ENCODE measurements around the gene ARMC10.
A peak's percentile ranks its signal among the peaks of the same experiment; 100 is the strongest.
"Not testable (repeated sequence)": the region's sequence is repeated elsewhere in the genome, so short reads cannot be mapped to it uniquely, and the experiment has no call there.

ARMC10 gene

DNA sequence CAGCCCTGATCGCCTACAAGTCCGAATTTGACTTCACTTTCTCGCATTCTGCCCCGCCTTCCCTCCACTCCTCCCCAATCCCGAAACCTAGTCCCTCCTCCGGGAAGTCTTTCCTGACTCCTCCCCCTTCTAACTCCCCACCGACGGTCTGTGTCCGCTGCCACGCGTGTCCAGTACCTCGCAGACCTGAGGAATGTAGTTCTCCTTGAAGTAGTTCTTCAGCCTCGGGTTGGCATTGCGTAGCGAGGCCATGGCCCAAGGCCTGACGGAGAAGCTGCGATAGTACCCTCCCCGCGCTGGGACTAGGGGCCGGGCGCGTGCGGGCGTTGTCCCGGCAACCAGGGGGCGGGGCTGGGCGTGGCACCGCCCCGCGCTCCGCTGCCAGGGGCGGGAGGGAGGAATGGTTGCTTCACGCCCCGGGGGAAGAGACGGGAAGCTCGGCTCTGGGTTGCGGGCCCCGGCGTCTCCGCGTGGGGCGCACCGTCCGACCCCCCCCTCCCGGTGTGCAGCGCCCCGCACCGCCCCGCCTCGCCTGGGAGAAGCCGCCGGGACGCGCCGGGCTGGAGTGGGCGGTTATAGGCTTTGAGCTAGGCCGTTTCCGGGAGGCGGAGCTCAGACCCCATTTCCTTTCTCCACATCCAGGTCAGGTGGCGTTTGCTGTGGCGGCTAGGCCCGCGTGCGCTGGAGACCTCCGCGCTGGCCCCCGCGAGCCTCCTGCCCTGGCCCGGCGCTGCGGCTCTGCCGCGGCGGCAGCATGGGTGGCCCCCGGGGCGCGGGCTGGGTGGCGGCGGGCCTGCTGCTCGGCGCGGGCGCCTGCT, at the start of gene ARMC10, which contains the start of gene FBXL13:
Gene ARMC10 (plus strand): TSS at position 622 of the 818 bp plus-strand sequence. CDS start 133 bp downstream, at position 755.
Gene FBXL13 (minus strand): TSS at position 278 of the 818 bp plus-strand sequence.
- peak; percentile 90 for DNase-seq

- no peak for DNase-seq
Measured at GRCh38 chr7:103025341-103025740, 49.6 kb upstream of the ARMC10 start.

- no peak for DNase-seq
Measured at GRCh38 chr7:103031024-103031423, 43.9 kb upstream of the ARMC10 start.

DNA sequence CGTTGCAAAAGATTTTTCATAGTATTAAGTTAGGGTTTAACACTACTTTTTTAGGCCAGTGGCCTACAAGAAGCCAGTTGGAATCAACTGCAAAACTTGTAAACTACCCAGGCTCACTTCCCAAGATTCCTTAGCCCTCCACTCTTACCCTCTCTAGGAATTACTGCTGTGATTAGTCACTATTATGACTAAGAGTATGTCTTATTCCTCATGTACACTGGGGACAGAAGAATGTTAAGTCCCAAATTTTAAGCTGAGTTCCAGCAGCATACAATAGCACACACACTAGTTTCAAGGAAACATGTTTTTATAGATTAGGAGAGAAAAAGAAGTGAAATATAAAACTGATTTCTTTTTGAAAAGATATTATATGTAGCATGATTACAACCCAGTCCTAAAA, 43.2 kb upstream of the ARMC10 start:
- no peak for DNase-seq

GRCh38 chr7:103034318-103034717, 40.6 kb upstream of the ARMC10 start:
- not testable (repeated sequence) for DNase-seq

DNA sequence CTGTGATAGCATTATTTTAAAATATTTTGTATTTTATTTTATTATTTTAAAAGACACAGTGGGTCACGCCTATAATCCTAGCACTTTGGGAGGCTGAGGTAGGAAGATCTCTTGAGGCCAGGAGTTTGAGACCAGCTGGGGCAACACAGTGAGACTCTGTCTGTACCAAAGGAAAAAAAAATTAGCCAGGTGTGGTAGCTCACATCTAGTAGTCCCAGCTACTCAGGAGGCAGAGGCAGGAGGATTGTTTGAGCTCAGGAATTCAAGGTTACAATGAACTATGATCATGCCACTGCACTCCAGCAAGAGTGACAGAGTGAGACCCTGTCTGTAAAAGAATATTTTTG, 37.5 kb upstream of the ARMC10 start:
- DNase-seq = no peak

GRCh38 chr7:103037823-103038739, 36.9 kb upstream of the ARMC10 start:
- not testable (repeated sequence) for DNase-seq

GRCh38 chr7:103041815-103042214, 33.1 kb upstream of the ARMC10 start:
- not testable (repeated sequence) for DNase-seq

- no peak for DNase-seq
Measured at GRCh38 chr7:103048833-103049232, 26.1 kb upstream of the ARMC10 start.

DNA sequence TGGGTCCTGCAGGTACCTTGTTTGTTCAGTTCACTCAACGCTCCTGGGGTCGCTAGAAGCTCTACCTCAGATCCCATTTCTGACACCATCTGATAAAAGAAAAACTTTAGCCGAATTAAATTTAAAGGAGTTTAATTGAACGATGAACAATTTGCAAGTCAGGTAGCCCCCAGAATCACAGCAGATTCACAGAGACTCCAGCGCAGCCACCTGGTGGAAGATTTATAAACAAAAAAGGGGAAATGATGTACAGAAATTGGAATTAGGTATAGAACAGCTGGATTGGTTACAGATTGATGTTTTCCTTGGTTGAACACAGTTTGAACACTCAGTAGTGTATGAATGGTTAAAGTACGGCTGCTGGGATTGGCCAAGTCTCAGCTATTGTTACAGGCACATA, 23.4 kb upstream of the ARMC10 start:
- DNase-seq = no peak

DNA sequence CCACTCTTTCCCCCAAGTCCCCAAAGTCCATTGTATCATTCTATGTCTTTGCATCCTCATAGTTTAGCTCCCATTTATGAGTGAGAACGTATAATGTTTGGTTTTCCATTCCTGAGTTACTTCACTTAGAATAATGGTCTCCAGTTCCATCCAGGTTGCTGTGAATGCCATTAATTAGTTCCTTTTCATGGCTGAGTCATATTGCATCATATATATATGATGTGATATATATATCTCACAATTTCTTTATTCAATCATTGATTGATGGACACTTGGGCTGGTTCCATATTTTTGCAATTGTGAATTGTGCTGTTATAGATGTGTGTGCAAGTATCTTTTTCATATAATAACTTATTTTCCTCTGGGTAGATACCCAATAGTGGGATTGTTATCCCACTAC, 18.9 kb upstream of the ARMC10 start:
- not testable (repeated sequence) for DNase-seq

- DNase-seq = no peak
Measured at GRCh38 chr7:103058122-103058521, 16.8 kb upstream of the ARMC10 start.

DNA sequence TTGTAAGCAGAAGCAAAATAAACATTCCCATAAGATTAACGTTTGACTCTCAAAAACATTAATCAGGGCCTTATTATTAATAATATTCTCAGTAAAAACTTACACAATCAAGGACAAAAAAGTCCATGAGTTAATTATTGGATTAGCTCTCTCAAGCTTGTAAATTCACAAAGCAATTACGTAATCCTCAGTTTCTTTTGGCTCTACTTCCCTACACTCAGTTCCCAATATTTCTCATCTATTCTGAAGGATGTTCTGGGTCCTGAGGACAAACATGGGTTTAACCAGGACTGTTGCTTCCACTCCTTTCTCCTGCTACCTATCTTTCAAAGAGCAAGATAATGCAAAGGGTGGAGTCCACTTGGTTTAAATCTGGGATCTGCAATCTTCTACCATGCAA, 15.5 kb upstream of the ARMC10 start:
- DNase-seq = no peak

- DNase-seq = no peak
Measured at GRCh38 chr7:103063895-103064294, 11.0 kb upstream of the ARMC10 start.

GRCh38 chr7:103065667-103066066, 9.3 kb upstream of the ARMC10 start:
- peak; percentile 38 for DNase-seq

DNA sequence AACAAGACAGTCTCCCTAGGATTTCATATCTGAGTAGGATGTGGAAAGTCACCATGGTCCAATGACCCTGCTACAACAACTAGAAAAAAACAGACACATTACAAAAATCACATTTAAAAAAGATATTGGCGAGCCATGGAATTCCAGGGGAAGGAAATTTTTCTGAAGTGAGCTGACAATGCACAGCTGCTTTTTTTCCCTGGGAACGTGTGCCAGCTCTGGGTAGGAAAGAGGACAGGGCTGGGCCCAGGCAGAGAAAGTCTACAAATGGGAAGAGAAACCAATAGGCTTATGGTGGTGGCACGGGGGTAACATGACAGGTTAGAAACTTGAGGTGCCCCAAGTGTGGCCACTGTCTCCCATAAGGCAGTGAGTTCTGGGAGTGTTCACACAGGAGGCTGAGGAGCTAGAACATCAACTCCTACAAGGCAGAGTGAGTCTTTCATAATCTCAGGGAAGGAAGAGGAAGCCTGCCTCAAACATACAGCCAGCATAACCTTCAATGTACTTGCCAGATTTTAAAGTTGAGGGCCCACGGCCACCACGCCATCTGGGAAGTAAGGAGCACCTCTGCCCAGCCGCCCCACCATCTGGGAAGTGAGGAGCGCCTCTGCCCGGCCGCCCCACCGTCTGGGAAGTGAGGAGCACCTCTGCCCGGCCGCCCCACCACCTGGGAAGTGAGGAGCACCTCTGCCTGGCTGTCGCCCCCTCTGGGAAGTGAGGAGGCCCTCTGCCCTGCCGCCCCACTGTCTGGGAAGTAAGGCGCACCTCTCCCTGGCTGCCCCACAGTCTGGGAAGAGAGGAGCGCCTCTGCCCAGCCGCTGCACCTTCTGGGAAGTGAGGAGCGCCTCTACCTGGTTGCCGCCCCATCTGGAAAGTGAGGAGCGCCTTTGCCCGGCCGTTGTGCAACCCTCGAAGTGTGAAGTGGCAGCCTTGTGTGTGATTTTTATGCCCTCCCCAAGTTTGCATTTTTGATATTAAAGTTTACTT, 6.2 kb upstream of the ARMC10 start:
- DNase-seq = no peak

DNA sequence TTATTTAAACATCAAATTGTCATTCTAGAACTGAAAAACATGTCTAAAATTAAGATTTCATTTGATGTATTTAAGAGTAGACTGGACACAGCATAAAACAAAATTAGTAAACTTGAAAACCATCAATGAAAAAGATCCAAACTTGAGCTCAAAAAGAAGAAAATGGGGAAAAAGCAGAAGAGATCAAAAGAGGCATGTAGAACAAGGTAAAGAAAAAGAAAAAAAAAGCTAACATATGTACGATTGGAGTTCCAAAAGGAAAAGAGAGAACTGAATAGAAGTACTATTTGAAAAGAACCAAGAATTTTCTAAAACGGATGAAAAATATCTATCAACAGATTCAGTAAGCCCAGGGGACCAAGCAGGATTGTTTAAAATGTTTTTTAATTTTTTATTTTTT, 3.9 kb upstream of the ARMC10 start:
- no peak for DNase-seq

- DNase-seq = no peak
Measured at GRCh38 chr7:103073989-103074518, 886 bp upstream of the ARMC10 start.

DNA sequence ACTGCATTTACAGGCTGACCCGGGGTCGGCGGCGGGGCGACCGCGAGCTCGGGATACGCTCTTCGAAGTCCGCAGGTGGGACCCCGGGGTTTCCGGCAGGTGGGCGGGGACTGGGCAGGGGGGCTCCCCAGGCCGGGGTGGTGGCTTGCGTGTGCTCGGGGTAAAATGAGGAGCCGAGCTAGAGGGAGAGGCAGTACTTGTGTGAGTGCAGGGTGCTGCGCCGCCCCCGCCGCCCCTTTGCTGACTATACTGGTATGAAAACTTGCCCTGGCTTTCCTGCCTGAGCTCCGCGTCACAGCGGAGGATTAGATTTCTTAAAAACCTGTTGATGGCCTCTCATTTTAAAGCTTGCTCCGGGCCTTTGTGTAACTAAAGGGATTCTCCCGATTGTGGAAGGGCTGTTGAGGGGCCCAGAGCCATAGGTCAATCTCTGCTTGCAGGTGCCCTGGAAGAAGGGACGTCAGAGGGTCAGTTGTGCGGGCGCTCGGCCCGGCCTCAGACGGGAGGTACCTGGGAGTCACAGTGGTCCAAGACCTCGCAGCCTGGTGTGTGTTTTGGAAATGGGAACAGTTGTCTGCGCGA, 488 bp downstream of the ARMC10 start:
- peak; percentile 76 for DNase-seq

DNA sequence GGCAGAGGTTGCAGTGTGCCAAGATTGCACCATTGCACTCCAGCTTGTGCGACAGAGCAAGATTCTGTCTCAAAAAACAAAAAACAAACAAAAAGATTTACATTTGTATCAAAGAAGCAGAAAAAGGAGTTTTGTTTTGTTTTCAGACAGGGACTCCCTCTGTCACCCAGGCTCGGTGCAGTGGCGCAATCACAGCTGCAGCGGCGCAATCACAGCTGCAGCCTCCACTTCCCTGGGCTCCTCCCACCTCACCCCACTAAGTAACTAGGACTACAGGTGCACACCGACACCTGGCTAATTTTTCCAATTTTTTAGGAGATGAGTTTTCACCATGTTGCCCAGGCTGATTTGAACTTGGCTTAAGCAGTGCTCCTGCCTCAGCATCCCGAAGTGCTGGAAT, 1.8 kb downstream of the ARMC10 start:
- DNase-seq = no peak

- no peak for DNase-seq
Measured at GRCh38 chr7:103077318-103077717, 2.4 kb downstream of the ARMC10 start.

- not testable (repeated sequence) for DNase-seq
Measured at GRCh38 chr7:103078226-103078625, 3.3 kb downstream of the ARMC10 start.

Data from activated CD4-positive, CD25-positive, alpha-beta regulatory T cell treated with anti-CD3 and anti-CD28 coated beads, Interleukin-2, amount 50 U/mL, for 72 hours (primary cell).